Measurements from ENCODE around the gene FAM13A.

- TF ChIP-seq TAF1 (IDR thresholded peaks at IDR 0.05; ENCODE audit: low read depth) (no peak), MAX (IDR thresholded peaks at IDR 0.05) (no peak), REST (IDR thresholded peaks at IDR 0.05; ENCODE audit: low read depth) (no peak)
Measured at GRCh38 chr4:88788424-88788823, 268.6 kb downstream of the FAM13A start.
